Stimulated activated CD4-positive, alpha-beta T cell treated with anti-CD3 and anti-CD28 coated beads, Interleukin-15, amount 100 ng/mL, for 48 hours (primary cell): ENCODE measurements around the gene CALD1.

Experiments used
- DNase-seq, 2 donors: peaks; one replicate each; pipeline ENCODE4 v3.0.0-alpha.2; 2020; ENCODE audit warnings: low read depth in 2 of 2

Gene CALD1

GRCh38 chr7:134922720-134923704, 143.6 kb downstream of the CALD1 start:
- DNase-seq: no peak

GRCh38 chr7:134925766-134926165, 146.3 kb downstream of the CALD1 start:
- DNase-seq: no peak

GRCh38 chr7:134926396-134926795, 147.0 kb downstream of the CALD1 start:
- DNase-seq: no peak

GRCh38 chr7:134927076-134927475, 147.6 kb downstream of the CALD1 start:
- DNase-seq: no peak

- no peak for DNase-seq
Measured at GRCh38 chr7:134927723-134928122, 148.3 kb downstream of the CALD1 start.

- DNase-seq: no peak
Measured at GRCh38 chr7:134928554-134928953, 149.1 kb downstream of the CALD1 start.

- no peak for DNase-seq
Measured at GRCh38 chr7:134931487-134931886, 152.1 kb downstream of the CALD1 start.

GRCh38 chr7:134932707-134933370, 153.4 kb downstream of the CALD1 start:
- DNase-seq: no peak

GRCh38 chr7:134933460-134934068, 154.1 kb downstream of the CALD1 start:
- no peak for DNase-seq

- no peak for DNase-seq
Measured at GRCh38 chr7:134935701-134936100, 156.3 kb downstream of the CALD1 start.

GRCh38 chr7:134936893-134937510, 157.6 kb downstream of the CALD1 start:
- DNase-seq: no peak

GRCh38 chr7:134938141-134938540, 158.7 kb downstream of the CALD1 start:
- DNase-seq: no peak

GRCh38 chr7:134939136-134939535, 159.7 kb downstream of the CALD1 start:
- DNase-seq: no peak

- DNase-seq: no peak
Measured at GRCh38 chr7:134940729-134941128, 161.3 kb downstream of the CALD1 start.

- no peak for DNase-seq
Measured at GRCh38 chr7:134941185-134941900, 161.9 kb downstream of the CALD1 start.

- no peak for DNase-seq
Measured at GRCh38 chr7:134941952-134942351, 162.5 kb downstream of the CALD1 start.

- no peak for DNase-seq
Measured at GRCh38 chr7:134942690-134943466, 163.4 kb downstream of the CALD1 start.

- DNase-seq: no peak
Measured at GRCh38 chr7:134943785-134944400, 164.5 kb downstream of the CALD1 start.

GRCh38 chr7:134945691-134946090, 166.3 kb downstream of the CALD1 start:
- DNase-seq: no peak

- no peak for DNase-seq
Measured at GRCh38 chr7:134946260-134946659, 166.8 kb downstream of the CALD1 start.
